Inflammatory macrophage (primary cell): Measurements from ENCODE around the gene CEP131.

Experiments
- DNase-seq, 2 donors: peaks; one replicate each; pipeline ENCODE4 v3.0.0-alpha.2; 2020 to 2022

The CEP131 gene

GRCh38 chr17:81184555-81184954, 38.2 kb downstream of the CEP131 start:
- no peak for DNase-seq

DNA sequence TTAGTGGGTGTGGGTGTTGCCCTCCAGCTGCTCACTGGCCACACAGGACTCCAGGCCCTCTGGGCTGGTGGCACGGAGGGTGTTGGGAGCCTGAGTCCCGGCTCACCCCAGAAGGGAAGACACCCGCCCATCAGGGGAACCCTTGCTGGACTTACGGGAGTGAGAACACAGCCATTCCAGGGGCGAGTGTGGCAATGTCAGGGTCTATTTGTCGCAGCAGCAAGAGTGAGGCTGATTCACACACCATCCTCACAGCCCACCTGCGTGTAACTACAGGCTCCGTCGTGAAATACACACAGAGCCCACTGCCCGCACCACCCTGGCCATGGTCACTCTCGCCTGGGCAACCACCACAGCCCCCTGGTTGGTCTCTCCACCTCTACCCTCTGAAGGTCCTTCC, 39.0 kb downstream of the CEP131 start:
- no peak for DNase-seq

- no peak for DNase-seq
Observed at GRCh38 chr17:81183316-81183715, 39.4 kb downstream of the CEP131 start.

DNA sequence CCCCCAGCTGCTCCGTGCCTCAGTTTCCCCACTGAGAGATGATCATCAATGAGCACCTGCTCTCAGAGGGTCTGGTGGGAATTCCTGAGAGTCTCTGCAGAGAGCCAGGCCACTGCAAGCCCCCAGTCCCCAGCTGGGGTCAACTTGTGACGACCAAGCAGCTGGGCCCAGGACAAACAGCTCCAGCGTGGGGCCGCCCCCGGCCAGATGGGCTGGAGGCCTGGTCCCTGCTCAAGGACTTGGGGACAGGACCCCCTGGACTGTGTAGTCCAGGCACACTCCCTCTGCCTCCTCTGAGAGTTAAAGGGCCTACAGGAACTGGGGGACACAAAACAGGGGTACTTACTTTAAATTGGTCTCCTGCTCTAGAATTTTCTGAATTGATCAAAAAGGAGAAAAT, 40.2 kb downstream of the CEP131 start:
- no peak for DNase-seq

- no peak for DNase-seq
Observed at GRCh38 chr17:81181811-81182185, 41.0 kb downstream of the CEP131 start.

DNA sequence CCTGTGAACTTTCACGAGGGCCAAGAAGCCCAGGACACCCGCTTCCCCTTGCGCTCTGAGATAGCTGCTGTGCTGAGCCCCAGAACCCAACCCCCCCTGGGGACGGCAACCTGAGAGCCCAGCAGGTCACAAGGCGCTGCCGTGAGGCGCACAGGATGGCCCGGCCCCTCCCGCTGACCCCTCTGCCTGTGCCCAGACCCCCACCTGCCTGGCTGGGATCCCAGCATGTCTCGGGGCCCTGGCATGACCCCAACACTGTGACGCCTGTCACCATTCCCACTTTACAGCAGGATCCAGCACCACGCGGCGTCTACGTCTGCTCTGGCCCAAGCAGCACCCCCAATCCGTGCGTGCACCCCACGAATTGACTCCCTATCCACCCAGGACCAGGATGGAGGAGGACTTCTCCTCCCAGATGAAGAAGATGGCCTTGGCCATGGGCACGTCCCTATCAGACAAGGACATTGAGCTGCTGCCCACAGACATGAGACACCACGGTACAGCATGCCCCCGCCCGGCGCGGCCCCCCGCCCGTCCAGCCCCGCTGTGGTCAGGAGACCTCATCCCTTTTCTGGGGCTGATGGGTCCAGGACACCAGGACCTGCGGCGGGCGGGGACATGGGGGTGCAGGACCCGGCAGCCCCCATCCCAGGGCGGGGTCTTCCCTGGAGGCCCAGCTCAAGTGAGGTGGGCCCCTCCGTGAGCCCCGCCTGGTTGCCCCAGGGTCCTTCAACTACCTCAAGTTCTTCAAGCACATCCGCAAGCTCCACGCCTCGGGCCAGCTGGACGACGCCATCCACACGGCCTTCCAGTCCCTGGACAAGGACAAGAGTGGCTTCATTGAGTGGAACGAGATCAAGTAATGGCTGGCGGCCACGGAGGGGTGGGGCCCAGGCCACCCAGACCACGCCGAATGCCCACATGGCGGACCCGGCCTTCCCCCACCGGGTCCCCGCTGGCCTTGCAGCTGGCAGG, 41.6 kb downstream of the CEP131 start:
- DNase-seq = no peak

- no peak for DNase-seq
Observed at GRCh38 chr17:81179861-81180260, 42.9 kb downstream of the CEP131 start.

GRCh38 chr17:81179220-81179619, 43.5 kb downstream of the CEP131 start:
- DNase-seq = no peak

DNA sequence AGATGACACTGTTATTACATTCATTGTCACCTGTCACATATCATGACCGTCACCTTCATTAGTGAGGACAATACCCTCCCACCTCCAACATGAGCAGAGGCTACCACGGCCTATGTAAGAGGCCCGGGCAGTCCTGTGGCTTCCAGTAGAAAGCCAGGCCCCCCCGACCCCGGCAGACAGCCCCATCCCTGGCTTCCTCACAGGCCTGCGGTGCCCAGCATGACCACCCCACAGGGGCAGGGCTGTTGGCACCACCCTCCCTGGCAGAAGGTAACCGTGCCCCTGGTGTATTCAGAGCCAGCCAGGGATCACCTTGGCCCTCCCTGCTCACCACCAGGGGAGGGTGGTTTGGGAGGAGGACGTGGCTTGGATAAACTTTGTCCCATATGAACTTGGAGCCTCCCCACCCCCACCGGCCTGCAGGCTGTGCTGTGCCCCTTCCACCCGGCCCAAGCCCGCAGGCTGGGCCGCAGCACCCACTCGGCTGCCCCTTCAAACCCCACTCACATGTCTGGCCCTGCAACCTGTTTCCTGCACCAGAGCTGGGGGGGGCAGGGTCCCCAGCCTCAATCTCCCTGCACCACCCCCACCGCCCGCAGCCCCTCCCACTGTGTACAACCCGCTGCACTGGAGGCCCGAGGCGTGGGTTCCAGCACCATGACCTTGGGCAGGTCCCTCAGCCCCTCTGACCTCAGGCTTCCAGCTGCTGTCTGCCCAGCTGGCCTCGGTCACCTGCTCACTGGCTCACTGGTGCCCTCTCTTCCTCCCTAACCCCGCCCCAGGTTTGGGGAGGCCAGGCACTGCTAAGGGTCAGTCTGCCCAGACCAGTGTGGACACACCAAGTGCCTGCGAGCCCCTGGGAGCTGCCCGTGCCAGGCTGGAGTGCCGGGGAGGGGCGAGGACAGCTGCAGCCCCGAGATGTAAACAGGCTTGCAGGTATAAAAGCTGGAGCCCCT, 44.4 kb downstream of the CEP131 start:
- DNase-seq = no peak

- peak in 1 of 2 donors; percentile 39 for DNase-seq
Observed at GRCh38 chr17:81176666-81177065, 46.1 kb downstream of the CEP131 start.

DNA sequence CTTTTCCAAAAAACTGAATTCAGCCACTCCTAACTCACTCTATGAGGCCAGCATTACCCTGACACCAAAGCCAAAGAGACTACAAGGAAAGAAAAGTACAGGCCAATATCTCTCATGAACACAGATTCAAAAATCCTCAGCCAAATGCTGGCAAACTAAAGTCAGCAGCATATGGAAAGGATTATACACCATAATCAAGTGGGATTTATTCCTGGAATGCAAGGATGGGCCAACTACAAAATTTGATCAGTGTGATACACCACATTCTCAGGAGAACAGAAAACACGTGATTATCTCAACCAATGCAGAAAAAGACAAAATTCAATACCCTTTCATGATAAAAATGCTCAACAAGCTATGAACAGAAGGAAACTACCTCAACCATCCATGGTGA, 49.0 kb downstream of the CEP131 start:
- DNase-seq = no peak

DNA sequence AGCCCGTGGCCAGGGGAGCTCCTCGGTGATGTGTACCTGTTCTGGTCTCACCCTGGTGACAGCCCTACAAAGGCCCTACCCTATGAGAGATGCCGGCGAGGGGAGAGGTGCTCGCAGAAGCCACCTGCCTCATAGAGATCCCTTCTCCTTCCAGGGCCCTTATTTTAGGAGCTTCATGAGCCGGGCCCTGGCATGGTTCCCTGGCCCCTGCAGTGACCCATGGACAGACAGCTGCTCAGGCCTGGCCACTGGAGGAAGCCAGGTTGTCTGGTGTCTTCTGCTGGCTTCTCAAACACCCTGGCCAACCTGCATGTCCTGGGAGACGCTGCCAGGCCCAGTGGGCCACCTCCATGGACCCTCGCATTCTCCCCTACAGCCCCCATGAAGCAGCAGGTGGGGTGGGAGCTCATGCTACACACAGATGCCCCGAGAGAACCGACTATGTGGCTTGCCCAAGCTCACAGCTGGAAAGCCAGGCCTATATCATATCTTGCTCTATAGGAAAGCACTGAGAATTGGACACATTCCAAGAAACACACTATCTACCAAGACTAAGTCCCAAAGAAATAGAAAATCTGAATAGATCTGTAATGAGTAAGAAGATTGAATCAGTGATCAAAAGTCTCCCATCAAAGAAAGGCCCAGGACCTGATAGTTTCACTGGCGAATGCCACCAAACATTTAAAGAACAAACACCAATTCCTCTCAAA, 49.6 kb downstream of the CEP131 start:
- no peak for DNase-seq

DNA sequence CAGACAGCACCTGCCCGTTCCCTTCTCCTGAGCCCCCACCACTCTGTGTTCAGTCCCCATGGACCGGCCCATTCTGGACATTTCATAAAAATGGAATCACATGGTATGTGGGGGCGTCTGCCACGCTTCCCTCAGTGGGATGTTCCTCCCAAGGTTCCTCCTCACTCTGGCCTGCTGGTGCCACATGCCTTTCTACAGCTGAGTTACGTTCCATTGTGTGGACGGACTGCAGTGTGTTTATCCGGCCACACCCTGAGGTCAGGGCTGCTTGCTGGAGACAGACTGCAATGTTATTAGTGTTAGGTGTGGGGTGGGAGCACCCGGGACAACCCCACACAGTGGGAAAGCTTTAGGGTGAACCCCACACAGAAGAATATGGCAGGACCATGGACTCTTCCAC, 50.8 kb downstream of the CEP131 start:
- peak; percentile 67 to 85 for DNase-seq

DNA sequence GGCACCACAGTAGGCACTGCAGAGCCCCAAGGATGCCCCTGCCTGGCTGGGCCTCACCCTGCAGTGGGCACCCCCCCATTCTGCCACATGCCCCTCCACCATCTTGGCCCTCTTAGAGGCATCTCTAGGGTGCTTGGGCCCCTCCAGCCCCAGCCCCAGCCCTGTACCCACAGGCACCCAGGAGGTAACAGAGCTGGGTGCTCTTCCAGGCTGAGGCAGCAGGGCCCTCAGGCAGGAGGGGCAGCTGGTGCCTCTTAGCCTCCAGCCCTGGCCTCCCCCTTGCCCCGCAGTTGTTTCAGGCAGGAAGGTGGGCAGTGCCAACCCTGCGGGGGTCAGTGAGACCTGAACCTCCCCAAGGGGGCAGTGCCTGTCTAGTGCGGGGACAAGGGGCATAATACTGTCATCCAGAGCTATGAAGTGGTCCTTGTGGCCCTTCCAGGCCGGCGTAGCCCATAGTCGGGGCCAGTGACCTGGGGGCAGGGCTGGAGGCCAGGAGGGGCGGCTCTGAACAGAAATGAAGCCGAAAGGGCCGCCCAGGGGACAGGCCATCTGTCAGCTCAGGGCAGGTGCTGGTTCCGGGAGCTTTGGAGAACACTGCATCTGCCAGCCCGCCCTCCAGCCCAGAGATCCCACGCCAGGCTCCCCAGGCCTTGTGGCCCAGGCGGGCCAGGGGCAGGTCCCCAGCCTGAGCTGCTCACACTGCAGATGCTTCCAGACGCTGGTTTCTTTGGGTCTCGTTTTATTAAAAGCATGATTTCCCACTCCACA, 51.9 kb downstream of the CEP131 start:
- no peak for DNase-seq

- DNase-seq = no peak
Observed at GRCh38 chr17:81169870-81170309, 52.9 kb downstream of the CEP131 start.

- no peak for DNase-seq
Observed at GRCh38 chr17:81167638-81168037, 55.1 kb downstream of the CEP131 start.

GRCh38 chr17:81167194-81167524, 55.6 kb downstream of the CEP131 start:
- no peak for DNase-seq

- DNase-seq = no peak
Observed at GRCh38 chr17:81166033-81166492, 56.7 kb downstream of the CEP131 start, which contains the start of gene AATK. Gene AATK (minus strand): TSS chr17:81166221. CDS start chr17:81165992, 229 bp downstream.

- no peak for DNase-seq
Observed at GRCh38 chr17:81165246-81166032, 57.3 kb downstream of the CEP131 start, which contains the start of gene PVALEF. Gene PVALEF (plus strand): TSS chr17:81165507. CDS start chr17:81181227, 15,720 bp downstream.

DNA sequence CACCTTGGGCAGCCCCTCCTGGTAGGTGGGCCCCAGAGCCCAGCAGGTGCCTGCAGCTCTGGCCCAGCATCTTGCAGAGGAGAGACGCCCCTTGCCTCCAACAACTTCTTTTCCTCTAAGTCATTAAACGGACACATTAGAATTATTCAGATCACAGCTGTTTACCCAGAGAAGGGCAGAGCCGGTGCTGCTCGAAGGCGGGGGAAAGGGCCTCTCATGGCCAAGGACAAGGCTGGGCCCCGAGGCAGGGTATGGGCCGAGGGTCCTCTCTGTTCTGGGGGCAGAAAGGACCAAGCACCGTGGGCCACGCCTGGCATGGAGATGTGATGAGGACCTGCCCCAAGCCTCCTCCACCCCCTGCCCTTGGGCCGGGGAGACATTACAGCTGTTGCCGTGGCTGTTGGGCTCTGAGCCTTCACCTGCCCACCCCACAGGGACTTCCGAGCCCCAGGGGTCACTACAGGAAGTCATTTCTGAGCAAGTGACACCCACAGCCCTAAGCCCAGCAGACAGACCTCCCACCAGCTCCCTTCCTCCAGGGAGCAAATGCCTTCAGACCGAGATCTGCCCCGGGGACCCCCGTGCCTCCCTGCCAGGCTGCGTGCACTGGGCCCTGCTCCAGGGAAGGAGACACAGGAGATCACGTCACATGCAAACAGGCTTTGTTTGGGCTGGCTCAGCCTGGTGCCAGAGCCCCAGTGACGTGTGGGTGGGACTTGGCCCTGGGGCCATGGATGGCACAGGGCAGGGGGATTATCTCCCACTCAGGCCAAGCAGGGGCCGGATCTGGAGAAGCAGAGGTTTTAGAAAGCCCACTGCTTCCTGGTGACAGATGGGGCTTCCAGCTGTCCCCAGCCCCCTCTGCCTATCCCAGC, 58.2 kb downstream of the CEP131 start:
- no peak for DNase-seq
